D721Med (cell line): ENCODE data around the gene DACT2.

Source experiments
- DNase-seq: peaks from one replicate; pipeline ENCODE4 v3.0.0; 2011; ENCODE audit warnings: low spot score; ENCODE audit not compliant: insufficient read length
- FAIRE-seq: peaks from 2 replicates; lab custom pipeline; 2011; peaks lifted over from hg19 to GRCh38; lab: Jason Lieb, UNC
- TF ChIP-seq, protein P1 (sequence below): IDR thresholded peaks from 2 replicates; pipeline ENCODE4 v1.5.1; 2012; ENCODE audit warnings: mild to moderate bottlenecking, control low read depth; ENCODE audit not compliant: insufficient read depth; ENCODE audit errors: missing control alignments

The DACT2 gene

DNA sequence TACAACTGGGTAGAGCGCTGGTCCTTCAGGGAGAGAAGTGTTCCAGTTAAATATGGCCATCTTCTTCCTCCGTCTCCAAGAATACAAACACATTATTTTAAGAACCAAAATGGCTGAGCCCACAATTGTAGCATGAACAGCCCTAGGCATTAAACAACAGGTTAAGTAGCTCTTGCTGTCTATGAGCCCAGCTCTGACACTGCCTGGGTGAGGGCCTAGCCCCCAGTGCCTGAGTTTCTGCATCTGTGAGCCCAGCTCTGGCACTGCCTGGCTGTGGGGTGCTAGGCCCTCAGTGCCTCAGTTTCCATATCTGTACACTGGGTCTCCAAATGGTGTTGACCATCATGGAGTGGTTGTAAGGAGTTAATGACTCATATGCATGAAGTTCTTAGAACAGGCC, 24.8 kb upstream of the DACT2 start:
- FAIRE-seq = no peak
- TF ChIP-seq, protein P1, sequence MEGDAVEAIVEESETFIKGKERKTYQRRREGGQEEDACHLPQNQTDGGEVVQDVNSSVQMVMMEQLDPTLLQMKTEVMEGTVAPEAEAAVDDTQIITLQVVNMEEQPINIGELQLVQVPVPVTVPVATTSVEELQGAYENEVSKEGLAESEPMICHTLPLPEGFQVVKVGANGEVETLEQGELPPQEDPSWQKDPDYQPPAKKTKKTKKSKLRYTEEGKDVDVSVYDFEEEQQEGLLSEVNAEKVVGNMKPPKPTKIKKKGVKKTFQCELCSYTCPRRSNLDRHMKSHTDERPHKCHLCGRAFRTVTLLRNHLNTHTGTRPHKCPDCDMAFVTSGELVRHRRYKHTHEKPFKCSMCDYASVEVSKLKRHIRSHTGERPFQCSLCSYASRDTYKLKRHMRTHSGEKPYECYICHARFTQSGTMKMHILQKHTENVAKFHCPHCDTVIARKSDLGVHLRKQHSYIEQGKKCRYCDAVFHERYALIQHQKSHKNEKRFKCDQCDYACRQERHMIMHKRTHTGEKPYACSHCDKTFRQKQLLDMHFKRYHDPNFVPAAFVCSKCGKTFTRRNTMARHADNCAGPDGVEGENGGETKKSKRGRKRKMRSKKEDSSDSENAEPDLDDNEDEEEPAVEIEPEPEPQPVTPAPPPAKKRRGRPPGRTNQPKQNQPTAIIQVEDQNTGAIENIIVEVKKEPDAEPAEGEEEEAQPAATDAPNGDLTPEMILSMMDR = no peak

DNA sequence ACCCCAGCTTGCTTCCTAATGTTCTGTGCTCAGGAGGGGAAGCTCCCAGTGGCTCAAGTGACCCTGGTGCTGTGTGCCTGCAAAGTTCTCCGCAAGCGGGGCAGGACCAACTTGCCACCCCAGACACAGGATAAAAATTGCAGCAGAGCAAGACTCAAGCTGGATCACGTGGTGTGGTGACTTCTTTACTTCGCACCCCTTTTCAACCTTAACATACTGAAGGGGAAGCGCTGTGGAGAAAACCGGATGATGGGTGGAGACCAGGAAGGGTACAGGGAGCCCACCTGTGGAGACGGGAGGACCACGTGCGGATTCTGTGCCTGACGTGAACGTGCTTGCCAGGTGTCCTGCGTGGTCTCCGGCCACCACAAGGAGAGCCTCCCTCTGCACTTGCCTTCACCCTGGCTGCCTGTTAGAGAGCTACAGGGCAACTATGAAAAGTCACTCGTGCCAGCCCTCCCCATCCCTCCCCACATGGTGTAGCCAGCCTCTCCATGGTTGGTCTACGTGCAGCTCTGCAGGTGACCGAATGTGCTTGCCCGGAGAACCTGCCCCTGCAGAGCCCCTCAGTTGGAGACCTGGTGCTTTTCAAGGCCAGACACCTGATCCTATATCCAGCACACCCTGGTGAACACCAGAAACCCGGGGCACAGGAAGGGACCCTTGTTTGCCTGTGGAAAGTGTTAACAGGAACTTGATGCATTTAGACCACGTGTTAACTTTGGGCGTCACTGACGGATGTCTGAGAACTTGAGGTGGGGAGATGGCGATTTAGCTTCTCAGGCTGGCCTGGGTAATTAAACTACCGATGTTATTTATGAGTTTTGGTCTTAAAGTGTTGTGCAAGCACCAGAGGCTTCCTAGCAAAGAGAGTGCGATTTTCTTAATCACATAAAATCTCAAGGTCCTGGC, 23.9 kb upstream of the DACT2 start:
- FAIRE-seq (no peak), DNase-seq (no peak)
- TF ChIP-seq, protein P1 = no peak

More for the DNA sequence above, 24.8 kb upstream of the DACT2 start:
- no peak for DNase-seq

DNA sequence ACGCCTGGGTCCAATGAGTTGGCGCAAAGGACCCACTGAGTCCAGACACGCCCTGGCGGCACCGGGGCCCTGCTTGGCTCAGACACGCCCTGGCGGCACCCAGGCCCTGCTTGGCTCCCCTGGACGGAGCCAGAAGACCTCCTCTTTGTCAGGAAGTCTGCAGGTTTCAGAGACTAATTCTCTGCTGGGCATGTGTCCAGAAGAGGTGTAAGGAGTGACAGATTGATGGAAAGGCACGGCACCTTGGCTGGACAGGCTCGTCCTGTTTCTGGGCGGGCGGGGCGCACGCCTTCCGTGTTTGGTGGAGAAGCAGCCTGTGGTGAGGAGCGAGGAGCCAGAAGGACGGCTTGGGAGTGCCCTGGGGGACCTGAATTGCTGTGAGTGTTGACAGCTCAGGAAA, 23.1 kb upstream of the DACT2 start:
- FAIRE-seq (no peak), DNase-seq (no peak)
- TF ChIP-seq, protein P1 = no peak

DNA sequence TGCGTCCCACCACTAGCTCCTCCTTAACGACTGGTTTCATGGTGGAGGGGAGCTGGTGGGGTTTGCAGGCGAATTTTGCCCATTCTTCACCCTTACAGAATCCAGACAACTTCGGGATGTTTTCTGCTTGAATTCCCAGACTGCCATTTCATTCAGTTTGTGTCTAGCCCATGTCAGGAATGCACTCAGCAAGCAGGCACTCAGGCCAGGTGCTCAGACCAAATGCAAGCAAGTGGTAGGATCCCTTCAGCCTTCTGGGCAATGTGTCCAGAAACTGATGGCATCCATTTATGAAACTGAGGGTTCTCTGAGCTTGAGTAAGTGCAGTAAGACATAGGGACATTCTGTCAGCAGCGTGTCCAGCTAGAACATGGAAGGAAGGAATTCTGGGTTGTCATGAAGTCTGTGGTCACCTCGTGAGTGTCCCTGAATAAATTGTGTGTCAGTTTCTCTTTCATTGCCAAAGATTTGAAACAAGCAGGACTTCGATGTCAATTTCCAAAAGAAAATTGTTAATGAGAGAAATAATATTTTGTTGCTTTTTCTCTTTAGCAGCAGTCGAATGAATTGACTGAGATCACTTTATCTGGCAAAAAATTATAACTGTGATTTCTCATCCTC, 21.8 kb upstream of the DACT2 start:
- no peak for FAIRE-seq
- no peak for DNase-seq
- TF ChIP-seq, protein P1 = no peak

DNA sequence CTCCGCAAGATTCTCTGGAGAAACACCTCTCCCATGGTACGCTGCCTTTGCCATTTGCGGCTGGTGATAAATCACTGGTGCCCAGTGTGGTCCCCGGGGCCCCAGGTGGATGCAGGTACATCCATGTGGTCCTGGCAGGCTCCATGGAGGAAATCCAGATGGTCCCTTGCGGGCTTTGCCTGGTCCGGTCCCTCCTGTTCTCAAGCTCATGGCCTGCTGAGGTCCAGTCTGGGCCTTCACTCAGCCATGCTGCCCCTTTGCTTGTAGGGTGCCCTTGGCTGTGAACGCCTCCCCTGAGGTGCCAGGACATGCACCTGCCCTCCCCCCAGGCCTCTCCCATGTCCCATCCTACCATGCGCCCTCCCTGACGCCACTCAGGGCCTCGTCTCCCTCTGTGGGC, 21.2 kb upstream of the DACT2 start:
- FAIRE-seq = no peak
- DNase-seq = no peak

DNA sequence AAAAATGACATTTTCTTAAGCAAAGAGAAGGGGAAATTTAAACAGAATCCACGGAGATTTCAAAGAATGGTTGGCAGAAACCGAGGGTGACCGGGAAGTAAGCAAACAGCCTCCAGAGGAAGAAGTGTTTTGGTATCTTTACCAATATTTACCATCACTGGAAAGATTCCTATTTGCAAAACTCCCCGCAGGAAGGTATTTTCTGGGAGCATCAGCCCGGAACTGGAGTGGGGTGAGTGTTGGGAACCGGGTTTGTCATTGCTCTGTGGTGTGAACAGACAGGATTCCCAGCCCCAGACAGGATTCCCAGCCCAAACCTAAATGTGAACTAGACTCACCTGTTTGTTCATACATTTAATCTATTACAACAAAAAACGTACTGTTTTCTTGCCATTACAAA, 19.2 kb upstream of the DACT2 start:
- no peak for FAIRE-seq
- TF ChIP-seq, protein P1 = no peak
- no peak for DNase-seq

More for the DNA sequence above, 21.2 kb upstream of the DACT2 start:
- TF ChIP-seq, protein P1 = no peak

DNA sequence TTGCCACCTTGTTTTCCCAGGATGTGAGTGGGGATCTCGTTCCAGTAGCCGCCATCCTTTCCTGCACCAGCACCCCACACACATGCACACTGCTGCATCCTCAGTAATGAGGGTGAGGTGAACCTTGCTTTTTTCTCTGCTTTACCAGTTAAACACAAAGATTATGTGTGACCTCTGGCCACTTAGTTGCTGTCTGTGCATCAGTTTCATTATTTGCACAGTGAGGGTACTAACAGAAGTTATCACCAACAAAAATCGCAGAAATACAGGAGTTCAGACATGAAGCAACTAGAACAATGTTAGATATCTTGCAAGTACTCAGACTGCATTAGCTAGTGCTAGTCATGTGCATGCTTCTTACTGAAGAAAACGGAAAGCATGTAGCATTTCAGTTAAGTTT, 17.4 kb upstream of the DACT2 start:
- DNase-seq (no peak), FAIRE-seq (no peak)
- TF ChIP-seq, protein P1 = no peak
